ENCODE data around the gene NR1H3.

NR1H3 gene

GRCh38 chr11:47269002-47269828 lies 11.4 kb downstream of the NR1H3 start:
- peak; percentile 73 to 75 (median 74) for DNase-seq (ENCODE audit: low read depth in 2 of 3, low spot score in 2 of 3)

GRCh38 chr11:47269829-47270305 lies 12.1 kb downstream of the NR1H3 start, which contains the start of gene MADD:
Gene MADD, plus strand, starts transcription at chr11:47270133.
- DNase-seq (ENCODE audit: low read depth in 2 of 3, low spot score in 2 of 3): peak; percentile 78 to 85 (median 85)

GRCh38 chr11:47270331-47271271 lies 12.8 kb downstream of the NR1H3 start:
- no peak for DNase-seq (ENCODE audit: low read depth in 2 of 3, low spot score in 2 of 3)

- no peak for DNase-seq (ENCODE audit: low read depth in 2 of 3, low spot score in 2 of 3)
These were observed 13.5 kb downstream of the NR1H3 start for GRCh38 chr11:47271328-47271727.

GRCh38 chr11:47271961-47272661 lies 14.3 kb downstream of the NR1H3 start:
- no peak for DNase-seq (ENCODE audit: low read depth in 2 of 3, low spot score in 2 of 3)

GRCh38 chr11:47272706-47273105 lies 14.9 kb downstream of the NR1H3 start:
- DNase-seq (ENCODE audit: low read depth in 2 of 3, low spot score in 2 of 3): no peak

- DNase-seq (ENCODE audit: low read depth in 2 of 3, low spot score in 2 of 3): no peak
These were observed 16.9 kb downstream of the NR1H3 start for GRCh38 chr11:47274495-47275235.

GRCh38 chr11:47276923-47277322 lies 19.1 kb downstream of the NR1H3 start:
- DNase-seq (ENCODE audit: low read depth in 2 of 3, low spot score in 2 of 3): no peak

- DNase-seq (ENCODE audit: low read depth in 2 of 3, low spot score in 2 of 3): no peak
These were observed 20.3 kb downstream of the NR1H3 start for GRCh38 chr11:47278058-47278457.

GRCh38 chr11:47278769-47279168 lies 21.0 kb downstream of the NR1H3 start:
- no peak for DNase-seq (ENCODE audit: low read depth in 2 of 3, low spot score in 2 of 3)

GRCh38 chr11:47280099-47280498 lies 22.3 kb downstream of the NR1H3 start:
- no peak for DNase-seq (ENCODE audit: low read depth in 2 of 3, low spot score in 2 of 3)

- DNase-seq (ENCODE audit: low read depth in 2 of 3, low spot score in 2 of 3): no peak
These were observed 23.1 kb downstream of the NR1H3 start for GRCh38 chr11:47280860-47281259.

GRCh38 chr11:47282462-47282861 lies 24.7 kb downstream of the NR1H3 start:
- DNase-seq (ENCODE audit: low read depth in 2 of 3, low spot score in 2 of 3): no peak

- no peak for DNase-seq (ENCODE audit: low read depth in 2 of 3, low spot score in 2 of 3)
These were observed 26.4 kb downstream of the NR1H3 start for GRCh38 chr11:47284151-47284550.

- no peak for DNase-seq (ENCODE audit: low read depth in 2 of 3, low spot score in 2 of 3)
These were observed 28.4 kb downstream of the NR1H3 start for GRCh38 chr11:47285969-47286770.

GRCh38 chr11:47288066-47288465 lies 30.3 kb downstream of the NR1H3 start:
- DNase-seq (ENCODE audit: low read depth in 2 of 3, low spot score in 2 of 3): no peak

- DNase-seq (ENCODE audit: low read depth in 2 of 3, low spot score in 2 of 3): no peak
These were observed 32.1 kb downstream of the NR1H3 start for GRCh38 chr11:47289856-47290255.

GRCh38 chr11:47295385-47295784 lies 37.6 kb downstream of the NR1H3 start:
- no peak for DNase-seq (ENCODE audit: low read depth in 2 of 3, low spot score in 2 of 3)

GRCh38 chr11:47296045-47296444 lies 38.2 kb downstream of the NR1H3 start:
- DNase-seq (ENCODE audit: low read depth in 2 of 3, low spot score in 2 of 3): no peak

GRCh38 chr11:47299078-47299477 lies 41.3 kb downstream of the NR1H3 start:
- DNase-seq (ENCODE audit: low read depth in 2 of 3, low spot score in 2 of 3): no peak
